ENCODE measurements around the gene HSD11B1L.

The HSD11B1L gene

GRCh38 chr19:5680437-5681368, at the start of gene HSD11B1L, which contains the start of gene MICOS13:
HSD11B1L (plus strand) TSS chr19:5681027; CDS start chr19:5684833, 3,806 bp downstream.
MICOS13 (minus strand) TSS chr19:5680516; CDS start chr19:5680486, 30 bp downstream.
- peak; percentile 96 to 97 for DNase-seq

DNA sequence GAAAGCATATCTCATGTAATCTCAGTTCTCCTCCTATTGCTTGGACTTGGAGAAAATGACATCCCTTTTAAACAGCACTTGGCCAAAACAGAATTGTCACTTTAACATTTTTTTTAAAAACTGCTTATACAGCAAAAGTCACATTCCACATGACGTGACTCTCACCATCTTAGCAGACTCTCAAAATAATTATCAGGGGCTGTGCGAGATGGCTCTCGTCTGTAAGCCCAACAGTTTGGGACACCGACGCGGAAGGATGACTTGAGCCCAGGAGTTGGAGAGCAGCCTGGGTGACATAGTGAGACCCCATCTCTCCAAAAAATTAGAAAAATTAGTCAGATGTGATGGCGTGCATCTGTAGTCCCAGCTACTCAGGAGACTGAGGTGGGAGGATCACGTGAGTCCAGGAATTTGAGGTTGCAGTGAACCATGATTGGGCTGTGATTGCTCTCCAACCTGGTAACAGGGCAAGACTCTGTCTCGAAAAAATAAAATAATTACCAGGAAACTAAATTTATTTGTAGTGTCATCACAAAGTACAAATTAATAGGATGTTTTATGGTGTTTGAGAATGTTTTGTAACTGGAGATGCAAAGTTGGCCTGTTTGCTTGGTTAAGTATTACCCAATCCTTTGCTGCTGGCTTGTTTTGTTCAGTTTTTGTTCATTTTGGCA, 49.1 kb upstream of the HSD11B1L start:
- DNase-seq: no peak

DNA sequence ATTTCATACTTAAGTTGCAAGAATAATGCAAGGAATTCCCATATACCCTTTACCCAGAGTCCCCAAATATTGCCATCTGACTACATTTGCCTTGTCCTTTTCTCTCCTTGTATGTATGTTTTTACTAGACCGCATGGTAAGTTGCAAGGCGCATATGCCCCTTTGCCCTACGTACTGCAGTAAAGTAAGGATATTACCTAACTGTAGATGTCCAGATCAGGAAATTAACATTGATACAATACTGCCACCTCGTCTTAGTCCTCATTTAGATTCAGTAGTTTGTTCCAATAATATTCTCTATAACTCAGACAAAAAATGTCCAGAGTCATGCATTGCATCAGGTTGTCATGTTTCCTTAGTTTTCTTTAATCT, 48.6 kb upstream of the HSD11B1L start:
- DNase-seq: no peak

DNA sequence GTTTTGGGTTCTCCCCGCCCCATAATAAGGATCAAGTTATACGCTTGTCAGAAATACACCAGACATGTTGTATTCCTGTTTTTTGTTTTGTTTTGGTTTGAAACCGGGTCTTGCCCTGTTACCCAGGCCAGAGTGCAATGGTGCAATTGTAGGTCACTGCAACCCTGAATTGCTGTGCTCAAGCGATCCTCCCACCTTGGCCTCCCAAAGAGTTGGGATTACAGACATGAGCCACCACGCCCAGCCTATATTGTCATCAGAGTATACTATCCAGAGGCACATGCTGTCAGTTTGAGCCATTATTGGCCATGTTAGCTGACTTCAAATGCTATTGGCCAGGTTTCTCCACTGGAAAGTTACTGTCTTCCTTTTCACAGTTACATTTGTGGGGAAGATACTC, 48.2 kb upstream of the HSD11B1L start:
- DNase-seq: no peak

DNA sequence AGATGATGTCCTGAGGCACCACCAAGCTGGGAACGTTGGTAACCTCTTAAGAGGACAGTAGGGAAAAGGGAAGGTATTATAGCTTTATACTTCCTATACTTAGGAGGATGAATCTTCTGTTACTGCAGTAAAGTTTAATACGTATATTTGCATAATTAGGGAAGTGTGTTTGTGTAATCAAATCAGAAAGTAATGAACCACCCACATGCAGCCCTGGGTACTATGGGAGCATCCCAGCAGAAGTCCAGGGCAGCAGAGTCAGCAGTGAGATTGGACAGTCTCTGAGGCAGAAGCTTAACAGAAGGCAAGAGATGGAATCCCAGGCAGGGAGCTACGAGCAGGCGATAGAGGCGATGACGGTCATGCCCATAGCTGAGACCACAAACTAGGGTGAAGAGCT, 45.4 kb upstream of the HSD11B1L start:
- no peak for DNase-seq

- DNase-seq: no peak
Measured at GRCh38 chr19:5637971-5638370, 42.9 kb upstream of the HSD11B1L start.

DNA sequence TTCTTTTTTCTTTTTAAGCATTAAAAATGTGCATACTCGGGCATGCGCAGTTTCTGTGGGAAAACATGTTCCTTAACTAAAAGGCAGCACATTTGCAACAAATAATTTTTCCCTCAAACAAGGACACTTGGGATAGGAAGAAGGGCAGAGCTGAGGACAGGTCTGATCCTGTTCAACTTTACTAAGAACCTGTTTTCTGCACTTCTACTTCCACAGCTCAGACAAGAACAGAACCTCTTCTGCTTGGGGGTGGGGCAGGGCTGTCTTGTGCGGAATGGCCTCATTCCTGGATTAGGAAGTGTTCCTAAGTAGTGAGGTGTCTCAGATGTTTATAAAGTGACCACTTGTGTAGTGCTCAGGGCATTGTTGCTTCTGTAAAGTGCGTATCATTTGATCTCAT, 39.7 kb upstream of the HSD11B1L start:
- no peak for DNase-seq

DNA sequence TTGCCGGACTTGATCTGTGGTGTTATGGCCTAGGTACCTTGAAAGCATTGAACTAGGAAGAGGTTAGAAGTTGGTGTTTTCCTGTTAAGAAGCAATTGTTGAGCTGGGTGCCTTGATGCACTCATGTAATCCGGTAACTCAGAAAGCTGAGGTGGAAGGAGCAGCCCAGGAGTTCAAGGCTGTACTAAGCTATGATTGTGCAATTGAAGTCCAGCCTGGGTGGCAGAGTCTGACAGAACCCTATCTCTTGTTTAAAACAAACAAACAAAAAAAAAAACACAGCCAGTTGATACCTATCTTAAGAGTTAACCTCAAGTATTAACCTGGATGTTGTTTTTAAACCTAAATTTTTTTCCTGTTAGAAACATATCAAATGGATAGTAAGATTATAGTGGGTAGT, 38.6 kb upstream of the HSD11B1L start:
- no peak for DNase-seq

DNA sequence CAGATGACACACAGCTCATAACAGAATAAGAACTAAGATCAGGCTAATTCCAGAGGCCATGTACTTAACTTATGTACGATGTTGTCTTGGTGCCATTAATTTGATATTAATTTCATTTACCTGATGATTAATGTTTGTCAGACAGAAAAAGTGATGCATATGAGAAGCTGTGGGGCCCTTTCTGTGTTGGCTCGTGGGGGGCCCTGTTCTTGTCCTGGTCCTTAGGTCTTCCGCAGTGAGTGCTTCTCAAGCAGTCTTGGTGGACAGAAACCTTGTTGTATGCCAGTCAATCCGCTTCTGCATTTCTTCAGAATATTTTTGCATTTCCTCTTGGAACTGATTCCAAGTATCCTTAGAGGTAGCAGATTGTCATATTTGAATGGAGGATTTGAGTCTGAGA, 37.8 kb upstream of the HSD11B1L start:
- no peak for DNase-seq

- no peak for DNase-seq
Measured at GRCh38 chr19:5644037-5644436, 36.8 kb upstream of the HSD11B1L start.

- DNase-seq: no peak
Measured at GRCh38 chr19:5645409-5645808, 35.4 kb upstream of the HSD11B1L start.

GRCh38 chr19:5646703-5647102, 34.1 kb upstream of the HSD11B1L start:
- no peak for DNase-seq

DNA sequence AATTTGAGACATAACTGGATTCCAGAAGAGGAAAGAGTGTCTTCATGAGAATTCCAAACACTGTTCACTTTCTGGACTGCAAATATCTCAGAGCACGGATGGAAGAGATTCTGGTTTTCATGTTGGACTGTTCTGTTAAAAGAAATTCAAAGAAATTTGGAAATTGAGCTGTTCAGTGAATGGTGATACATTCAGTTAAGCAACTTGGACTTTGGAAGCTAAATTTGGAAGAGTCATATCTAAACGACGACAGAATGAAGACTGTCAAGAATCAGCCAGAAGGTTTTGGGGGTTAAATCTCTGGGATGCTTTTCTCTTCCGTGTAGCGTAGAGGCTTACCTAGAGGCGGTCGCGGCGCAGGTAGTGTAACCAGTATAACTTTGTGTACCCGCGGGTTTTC, 32.4 kb upstream of the HSD11B1L start:
- DNase-seq: no peak

DNA sequence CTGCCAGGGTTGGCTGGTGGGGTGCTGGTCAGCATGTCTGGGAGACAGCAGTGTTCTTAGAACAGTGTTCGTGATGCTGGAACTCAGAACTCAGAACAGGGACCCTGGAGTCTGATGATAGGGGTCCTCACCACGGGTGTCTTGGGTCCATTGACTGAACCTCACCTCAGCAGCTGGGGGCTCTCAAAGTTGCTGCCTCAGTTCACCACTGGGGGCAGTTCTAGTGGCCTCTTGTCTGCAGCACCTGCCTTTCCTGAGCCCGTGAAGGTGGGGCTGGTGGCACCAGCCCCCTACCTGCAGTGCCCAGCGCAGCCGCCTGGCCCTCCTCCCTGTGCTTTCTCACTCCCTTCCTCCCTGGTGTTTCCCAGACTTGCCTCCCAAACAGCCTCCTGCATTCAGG, 29.5 kb upstream of the HSD11B1L start:
- DNase-seq: no peak

GRCh38 chr19:5652261-5652660, 28.6 kb upstream of the HSD11B1L start:
- DNase-seq: no peak

DNA sequence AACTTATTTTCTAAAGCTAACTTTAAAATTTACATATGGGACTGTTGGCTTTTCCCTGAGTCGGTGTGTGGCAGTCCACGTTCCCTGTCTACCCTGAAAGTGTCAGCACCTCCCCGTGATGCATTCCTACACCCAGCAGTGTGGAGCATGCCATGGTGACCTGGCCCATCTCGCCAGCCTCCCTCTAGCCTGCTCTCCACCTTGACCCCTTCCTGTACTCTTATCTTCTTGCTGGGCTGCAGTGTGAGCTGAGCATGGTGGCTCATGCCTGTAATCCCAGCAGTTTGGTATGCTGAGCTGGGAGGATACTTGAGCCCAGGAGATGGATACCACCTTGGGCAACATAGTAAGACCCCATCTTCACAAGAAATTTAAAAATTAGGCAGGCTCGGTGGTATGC, 25.9 kb upstream of the HSD11B1L start:
- no peak for DNase-seq

- no peak for DNase-seq
Measured at GRCh38 chr19:5655412-5655811, 25.4 kb upstream of the HSD11B1L start.

GRCh38 chr19:5661483-5661882, 19.3 kb upstream of the HSD11B1L start:
- no peak for DNase-seq

DNA sequence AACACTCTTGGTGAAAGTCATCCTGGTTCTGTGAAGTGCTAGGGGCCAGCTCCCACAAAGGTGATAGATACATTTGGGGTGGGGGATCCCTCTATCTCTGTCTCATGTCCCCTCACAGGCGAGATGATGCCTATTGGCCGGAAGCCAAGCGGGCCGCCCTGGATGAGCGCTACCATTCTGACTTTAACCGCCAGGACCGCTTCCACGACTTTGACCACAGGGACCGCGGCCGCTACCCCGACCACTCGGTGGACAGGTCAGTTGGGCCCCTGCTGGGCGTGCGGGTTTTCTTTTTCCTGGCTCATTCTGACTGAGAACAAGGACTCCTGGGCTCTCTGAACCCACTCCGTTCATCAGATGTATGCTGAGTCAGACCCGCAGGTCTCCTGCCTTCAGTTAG, 16.9 kb upstream of the HSD11B1L start:
- DNase-seq: no peak

GRCh38 chr19:5664515-5664914, 16.3 kb upstream of the HSD11B1L start:
- no peak for DNase-seq

DNA sequence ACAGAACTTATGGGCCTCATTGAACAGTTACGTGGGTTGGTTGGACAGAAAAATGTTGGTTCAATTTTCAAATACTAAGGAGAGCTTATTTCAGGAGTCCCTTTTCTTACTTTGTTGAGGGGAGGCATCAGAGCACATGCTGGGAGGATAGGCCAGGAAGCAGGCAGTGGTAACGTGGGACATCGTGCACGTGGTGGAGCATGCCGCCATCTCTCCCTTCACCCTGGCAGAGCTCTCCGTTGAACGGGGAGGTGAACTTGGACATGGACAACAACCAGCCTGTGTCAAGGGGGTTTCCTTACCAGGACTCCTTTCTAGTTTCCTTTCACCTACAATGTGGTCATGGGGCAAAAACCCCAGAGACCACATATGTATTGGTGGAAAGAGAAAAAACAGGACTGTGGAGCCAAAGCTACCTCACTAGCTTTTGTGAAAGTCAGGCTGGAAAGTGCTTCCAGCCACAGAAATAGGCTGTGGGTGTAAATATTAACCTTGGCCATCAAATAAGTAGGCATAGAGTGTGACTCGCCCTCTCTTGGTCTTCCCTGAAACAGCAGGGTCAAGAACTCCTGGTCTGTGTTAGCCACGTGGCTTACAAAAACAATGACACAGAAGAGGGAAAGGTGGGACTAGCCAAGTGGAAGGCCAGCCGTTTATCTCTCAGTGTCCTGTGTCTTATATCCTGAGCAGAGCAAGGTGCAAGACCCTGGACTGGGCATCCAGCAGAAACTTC, 14.9 kb upstream of the HSD11B1L start:
- DNase-seq: peak in 1 of 2 experiments; percentile 26

GRCh38 chr19:5666921-5667610, 13.8 kb upstream of the HSD11B1L start:
- no peak for DNase-seq

- no peak for DNase-seq
Measured at GRCh38 chr19:5667751-5668271, 13.0 kb upstream of the HSD11B1L start.

Data from Kasumi-1 (cell line).